ENCODE data around the gene RREB1. TPM values are rescaled to one million over a fixed set of nuclear protein-coding genes. Genes with fewer than 3 reads are reported as not detected.
A peak's percentile ranks its signal among the peaks of the same experiment; 100 is the strongest.

Gene RREB1
- total RNA-seq, 2 donors from 2014 or later = 16.0 to 16.4 TPM

- Mint-ChIP-seq H3K4me1 (ENCODE audit: low read depth) (peaks cover 93% of the 10 kb centered on the region), H3K4me3 (peak overlapping the region in 1 of 2 donors; percentile 13)
These were observed 27.4 kb downstream of the RREB1 start for GRCh38 chr6:7134999-7135745.

GRCh38 chr6:7135755-7136154, 28.0 kb downstream of the RREB1 start:
- peak in 1 of 2 donors; percentile 32 for ATAC-seq (replicated peaks in 1 of 2)
- Mint-ChIP-seq H3K9me3 (no peaks in the 10 kb centered on the region), H3K36me3 (ENCODE audit: insufficient read depth in 2 of 2) (peaks cover 0 to 3% of the 10 kb centered on the region in 2 donors), H3K4me3 (peak overlapping the region in 1 of 2 donors; percentile 13), H3K27ac (no peak overlapping the region), H3K27me3 (ENCODE audit: low read depth) (no peaks in the 10 kb centered on the region), H3K4me1 (ENCODE audit: low read depth) (peaks cover 94% of the 10 kb centered on the region)
- DNase-seq = no peak

More at GRCh38 chr6:7134999-7135745, 27.4 kb downstream of the RREB1 start:
- DNase-seq = no peak
- Mint-ChIP-seq H3K27me3 (ENCODE audit: low read depth) (no peaks in the 10 kb centered on the region), H3K27ac (peak overlapping the region; percentile 23), H3K36me3 (ENCODE audit: insufficient read depth in 2 of 2) (peaks cover 0 to 3% of the 10 kb centered on the region in 2 donors), H3K9me3 (no peaks in the 10 kb centered on the region)
- ATAC-seq (replicated peaks in 1 of 2) = peak in 1 of 2 donors; percentile 19

GRCh38 chr6:7136859-7137334, 29.1 kb downstream of the RREB1 start:
- Mint-ChIP-seq H3K36me3 (ENCODE audit: insufficient read depth in 2 of 2) (peaks cover 0 to 3% of the 10 kb centered on the region in 2 donors), H3K27me3 (ENCODE audit: low read depth) (no peaks in the 10 kb centered on the region), H3K4me1 (ENCODE audit: low read depth) (peaks cover 93% of the 10 kb centered on the region), H3K27ac (peak overlapping the region; percentile 98), H3K4me3 (peak overlapping the region; percentile 85 to 97), H3K9me3 (no peaks in the 10 kb centered on the region)
- no peak for DNase-seq
- ATAC-seq (replicated peaks in 1 of 2) = no peak

GRCh38 chr6:7137335-7138045, 29.7 kb downstream of the RREB1 start:
- Mint-ChIP-seq H3K4me3 (peak overlapping the region; percentile 85 to 97), H3K4me1 (ENCODE audit: low read depth) (peaks cover 90% of the 10 kb centered on the region), H3K27ac (peak overlapping the region; percentile 98), H3K36me3 (ENCODE audit: insufficient read depth in 2 of 2) (peaks cover 0 to 3% of the 10 kb centered on the region in 2 donors), H3K27me3 (ENCODE audit: low read depth) (no peaks in the 10 kb centered on the region), H3K9me3 (no peaks in the 10 kb centered on the region)
- DNase-seq (peak; percentile 61 to 70), ATAC-seq (replicated peaks in 1 of 2) (peak; percentile 54 to 63)

GRCh38 chr6:7138046-7138531, 30.3 kb downstream of the RREB1 start:
- no peaks in the 10 kb centered on the region for H3K36me3 Mint-ChIP-seq (ENCODE audit: insufficient read depth in 2 of 2)
- no peak for ATAC-seq (replicated peaks in 1 of 2)
- H3K4me3 Mint-ChIP-seq = peak overlapping the region; percentile 85 to 97
- no peaks in the 10 kb centered on the region for H3K9me3 Mint-ChIP-seq
- H3K27me3 Mint-ChIP-seq (ENCODE audit: low read depth) = no peaks in the 10 kb centered on the region
- DNase-seq = no peak
- peak overlapping the region; percentile 98 for H3K27ac Mint-ChIP-seq
- peaks cover 90% of the 10 kb centered on the region for H3K4me1 Mint-ChIP-seq (ENCODE audit: low read depth)

GRCh38 chr6:7138921-7139358, 31.2 kb downstream of the RREB1 start:
- H3K4me1 Mint-ChIP-seq (ENCODE audit: low read depth) = peaks cover 89% of the 10 kb centered on the region
- no peaks in the 10 kb centered on the region for H3K27me3 Mint-ChIP-seq (ENCODE audit: low read depth)
- H3K9me3 Mint-ChIP-seq = no peaks in the 10 kb centered on the region
- H3K4me3 Mint-ChIP-seq = peak overlapping the region; percentile 85 to 97
- DNase-seq (peak; percentile 46 to 61), ATAC-seq (replicated peaks in 1 of 2) (peak; percentile 52 to 58)
- peak overlapping the region; percentile 79 for H3K27ac Mint-ChIP-seq
- H3K36me3 Mint-ChIP-seq (ENCODE audit: insufficient read depth in 2 of 2) = no peaks in the 10 kb centered on the region

- H3K4me3 Mint-ChIP-seq = peak overlapping the region; percentile 81 to 87
- no peaks in the 10 kb centered on the region for H3K9me3 Mint-ChIP-seq
- no peaks in the 10 kb centered on the region for H3K27me3 Mint-ChIP-seq (ENCODE audit: low read depth)
- no peaks in the 10 kb centered on the region for H3K36me3 Mint-ChIP-seq (ENCODE audit: insufficient read depth in 2 of 2)
- no peak for DNase-seq
- no peak for ATAC-seq (replicated peaks in 1 of 2)
- H3K4me1 Mint-ChIP-seq (ENCODE audit: low read depth) = peaks cover 89% of the 10 kb centered on the region
- H3K27ac Mint-ChIP-seq = peak overlapping the region; percentile 72
These were observed 32.2 kb downstream of the RREB1 start for GRCh38 chr6:7139835-7140470.

- Mint-ChIP-seq H3K9me3 (no peaks in the 10 kb centered on the region), H3K27me3 (ENCODE audit: low read depth) (no peaks in the 10 kb centered on the region), H3K4me3 (peak overlapping the region; percentile 83 to 92), H3K4me1 (ENCODE audit: low read depth) (peaks cover 89% of the 10 kb centered on the region), H3K27ac (peak overlapping the region; percentile 83), H3K36me3 (ENCODE audit: insufficient read depth in 2 of 2) (no peaks in the 10 kb centered on the region)
- ATAC-seq (replicated peaks in 1 of 2) (peak; percentile 86 to 90), DNase-seq (peak; percentile 87)
These were observed 33.0 kb downstream of the RREB1 start for GRCh38 chr6:7140631-7141378.

- no peaks in the 10 kb centered on the region for H3K9me3 Mint-ChIP-seq
- peak overlapping the region; percentile 45 to 49 for H3K4me3 Mint-ChIP-seq
- no peaks in the 10 kb centered on the region for H3K36me3 Mint-ChIP-seq (ENCODE audit: insufficient read depth in 2 of 2)
- peaks cover 89% of the 10 kb centered on the region for H3K4me1 Mint-ChIP-seq (ENCODE audit: low read depth)
- ATAC-seq (replicated peaks in 1 of 2) (no peak), DNase-seq (no peak)
- no peak overlapping the region for H3K27ac Mint-ChIP-seq
- no peaks in the 10 kb centered on the region for H3K27me3 Mint-ChIP-seq (ENCODE audit: low read depth)
These were observed 34.6 kb downstream of the RREB1 start for GRCh38 chr6:7142228-7142801.

- DNase-seq (peak in 1 of 2 donors; percentile 11), ATAC-seq (replicated peaks in 1 of 2) (no peak)
- Mint-ChIP-seq H3K27me3 (ENCODE audit: low read depth) (no peaks in the 10 kb centered on the region), H3K4me3 (peak overlapping the region in 1 of 2 donors; percentile 49), H3K4me1 (ENCODE audit: low read depth) (peaks cover 89% of the 10 kb centered on the region), H3K36me3 (ENCODE audit: insufficient read depth in 2 of 2) (no peaks in the 10 kb centered on the region), H3K9me3 (no peaks in the 10 kb centered on the region), H3K27ac (no peak overlapping the region)
These were observed 35.2 kb downstream of the RREB1 start for GRCh38 chr6:7142918-7143475.

GRCh38 chr6:7143476-7143974, 35.8 kb downstream of the RREB1 start:
- Mint-ChIP-seq H3K4me3 (peak overlapping the region in 1 of 2 donors; percentile 39), H3K4me1 (ENCODE audit: low read depth) (peaks cover 89% of the 10 kb centered on the region), H3K27ac (no peak overlapping the region), H3K27me3 (ENCODE audit: low read depth) (no peaks in the 10 kb centered on the region), H3K36me3 (ENCODE audit: insufficient read depth in 2 of 2) (no peaks in the 10 kb centered on the region), H3K9me3 (no peaks in the 10 kb centered on the region)
- no peak for DNase-seq
- ATAC-seq (replicated peaks in 1 of 2) = no peak

Data from activated T-cell treated with anti-CD3 and anti-CD28 coated beads, Interleukin-2, amount 50 U/mL, for 72 hours (primary cell).